Activated CD4-positive, alpha-beta T cell treated with anti-CD3 and anti-CD28 coated beads, Interleukin-2, amount 50 U/mL, for 16 hours (primary cell): ENCODE results near the gene MORC4.

ENCODE experiments used
- DNase-seq: peaks from one replicate; pipeline ENCODE4 v3.0.0-alpha.2; 2020

Gene MORC4

DNA sequence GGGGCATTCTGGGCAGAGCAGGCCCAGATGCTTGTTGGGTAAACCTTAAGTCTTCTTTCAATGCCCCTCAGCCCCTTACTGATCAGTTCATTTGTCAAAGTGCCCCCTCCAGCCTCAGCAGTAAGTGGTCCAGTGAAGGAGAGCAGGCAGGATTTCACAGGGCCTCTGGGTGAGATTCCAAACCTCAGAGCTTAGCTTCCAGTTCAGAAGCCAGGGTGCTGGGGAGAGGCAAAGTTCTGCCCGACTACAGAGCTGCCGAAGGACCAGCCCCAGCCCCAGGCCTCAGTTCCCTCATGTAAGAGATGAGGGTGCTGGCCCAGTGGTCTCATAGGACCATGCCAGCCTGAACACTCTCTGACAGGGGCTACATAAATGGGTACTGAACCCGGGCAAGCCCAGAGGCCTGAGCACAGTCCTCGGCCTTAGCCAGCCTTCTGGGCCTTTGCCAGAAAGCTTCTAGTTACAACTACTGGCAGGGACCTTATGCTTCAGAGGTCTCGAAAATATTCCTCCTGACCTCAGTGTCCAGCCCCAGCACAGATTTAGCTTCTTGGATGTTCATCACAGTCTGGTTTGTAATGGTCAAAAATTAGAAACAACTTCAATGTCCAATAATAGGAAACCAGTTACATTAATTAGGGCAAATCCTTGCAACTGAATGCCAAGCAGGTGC lies 96.0 kb downstream of the MORC4 start:
- DNase-seq = no peak

- no peak for DNase-seq
These were observed 96.7 kb downstream of the MORC4 start, which contains the start of gene RIPPLY1 for GRCh38 chrX:106903291-106903824. Gene RIPPLY1 (minus strand): TSS chrX:106903341. CDS start chrX:106903287, 54 bp downstream.

DNA sequence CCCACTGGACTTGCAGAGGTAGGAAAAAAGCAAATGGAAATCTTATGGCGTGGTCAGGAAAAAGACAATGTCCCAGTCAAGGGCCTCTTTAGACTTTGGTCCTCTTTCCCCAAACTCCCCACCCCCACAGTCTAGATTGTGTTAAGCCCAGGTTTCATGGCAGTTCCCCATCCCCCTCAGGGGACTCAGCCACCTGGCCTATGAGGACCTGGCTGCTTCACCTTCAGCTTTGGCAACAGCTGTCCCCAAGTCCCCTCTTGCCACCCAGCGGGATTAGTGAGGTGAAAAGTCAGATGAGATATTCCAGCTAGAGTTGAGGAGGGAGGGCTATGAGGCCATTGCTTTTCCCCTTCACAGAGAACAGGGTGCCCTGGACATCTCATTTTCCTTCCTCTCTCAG lies 97.3 kb downstream of the MORC4 start:
- no peak for DNase-seq

- DNase-seq = no peak
These were observed 98.2 kb downstream of the MORC4 start for GRCh38 chrX:106901781-106902219.

DNA sequence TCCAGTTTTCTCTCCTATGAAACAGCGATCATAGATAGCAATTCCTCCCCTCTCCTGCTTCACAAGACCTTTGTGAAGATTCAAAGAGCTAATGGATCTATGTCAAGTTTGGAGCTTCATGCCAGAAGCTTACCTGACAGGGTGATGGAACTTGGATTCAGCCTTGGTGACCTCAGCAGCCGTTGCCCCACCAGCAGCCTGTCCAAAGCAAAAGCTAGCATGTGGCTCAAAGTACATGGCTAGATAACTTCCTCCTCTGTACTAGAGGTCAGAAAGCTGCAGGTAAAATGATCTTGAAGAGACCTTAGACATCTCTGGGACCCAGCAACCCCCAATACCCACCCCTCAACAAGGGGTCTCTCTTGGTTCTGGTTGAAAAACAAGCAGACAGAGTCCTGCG lies 98.7 kb downstream of the MORC4 start:
- no peak for DNase-seq

GRCh38 chrX:106899841-106900240 lies 100.2 kb downstream of the MORC4 start:
- DNase-seq = no peak

GRCh38 chrX:106899276-106899675 lies 100.7 kb downstream of the MORC4 start:
- no peak for DNase-seq

- peak; percentile 56 for DNase-seq
These were observed 101.5 kb downstream of the MORC4 start for GRCh38 chrX:106898462-106898861.

- no peak for DNase-seq
These were observed 102.8 kb downstream of the MORC4 start for GRCh38 chrX:106897259-106897658.

DNA sequence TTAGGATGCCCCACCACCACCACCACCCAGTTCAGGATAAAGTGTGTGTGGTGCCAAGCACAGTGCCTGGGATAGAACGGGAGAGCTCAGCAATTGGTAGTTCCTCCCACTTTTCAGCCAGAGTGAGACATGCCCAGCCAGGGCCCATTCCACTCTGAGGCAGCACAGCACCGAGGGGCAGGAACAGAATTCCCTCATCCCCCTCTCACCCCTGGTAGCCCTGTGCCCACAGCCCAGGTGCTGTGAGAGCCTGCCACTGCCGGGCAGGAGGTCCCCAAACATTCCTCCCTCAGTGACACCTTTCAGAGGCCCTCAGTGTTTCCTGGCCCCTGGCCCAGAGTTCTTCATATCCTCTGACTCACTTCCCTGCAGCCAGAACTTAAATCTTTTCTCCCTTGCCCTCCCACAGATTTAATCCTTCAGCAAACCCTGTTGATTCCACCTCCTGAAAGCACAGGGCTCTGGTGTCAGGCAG lies 105.0 kb downstream of the MORC4 start:
- DNase-seq = no peak

DNA sequence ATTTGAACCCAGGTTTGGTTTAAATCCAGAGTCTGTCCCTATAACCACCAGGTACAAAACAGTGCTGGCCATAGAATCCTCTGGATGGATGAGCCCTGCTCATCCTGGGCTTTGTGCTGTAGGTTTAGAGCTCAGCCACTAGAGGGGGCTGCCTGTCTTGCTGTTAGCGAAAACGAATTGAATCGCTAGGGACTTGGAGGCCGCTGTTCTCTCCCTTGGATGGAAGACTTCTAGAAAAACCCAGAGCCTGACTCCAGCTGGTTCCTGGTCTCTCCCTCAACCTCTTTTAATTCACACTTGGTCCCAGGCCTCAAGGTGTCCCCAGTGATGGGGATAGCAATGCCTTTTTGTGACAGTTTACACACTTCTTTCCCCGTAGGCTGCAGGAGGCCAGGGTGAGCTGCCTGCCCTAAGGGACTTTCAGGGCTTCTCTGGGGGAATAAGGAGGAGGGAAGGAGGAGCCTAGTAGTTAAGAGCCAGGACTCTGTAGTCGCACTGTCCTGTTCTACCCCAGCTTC lies 105.6 kb downstream of the MORC4 start:
- DNase-seq = peak; percentile 63

GRCh38 chrX:106891762-106892460 lies 108.1 kb downstream of the MORC4 start:
- no peak for DNase-seq
